ENCODE measurements around the gene SUGP1.

The SUGP1 gene

GRCh38 chr19:19238126-19238894 lies 82.0 kb downstream of the SUGP1 start:
- FAIRE-seq (no peak), DNase-seq (ENCODE audit: insufficient read length, low spot score) (no peak)
- no peak for TF ChIP-seq CTCF (IDR thresholded peaks at IDR 0.05; ENCODE audit: insufficient read depth, missing control alignments)

- TF ChIP-seq CTCF (IDR thresholded peaks at IDR 0.05; ENCODE audit: insufficient read depth, missing control alignments) = no peak
- FAIRE-seq = no peak
- no peak for DNase-seq (ENCODE audit: insufficient read length, low spot score)
Observed at GRCh38 chr19:19236173-19236572, 84.1 kb downstream of the SUGP1 start.

GRCh38 chr19:19234220-19234816 lies 86.0 kb downstream of the SUGP1 start:
- DNase-seq (ENCODE audit: insufficient read length, low spot score) (no peak), FAIRE-seq (no peak)
- no peak for TF ChIP-seq CTCF (IDR thresholded peaks at IDR 0.05; ENCODE audit: insufficient read depth, missing control alignments)

GRCh38 chr19:19232261-19232721 lies 88.0 kb downstream of the SUGP1 start:
- no peak for FAIRE-seq
- no peak for DNase-seq (ENCODE audit: insufficient read length, low spot score)
- no peak for TF ChIP-seq CTCF (IDR thresholded peaks at IDR 0.05; ENCODE audit: insufficient read depth, missing control alignments)

GRCh38 chr19:19230999-19231398 lies 89.3 kb downstream of the SUGP1 start:
- FAIRE-seq (peak; percentile 86), DNase-seq (ENCODE audit: insufficient read length, low spot score) (peak; percentile 74)
- no peak for TF ChIP-seq CTCF (IDR thresholded peaks at IDR 0.05; ENCODE audit: insufficient read depth, missing control alignments)

GRCh38 chr19:19229701-19230100 lies 90.6 kb downstream of the SUGP1 start:
- DNase-seq (ENCODE audit: insufficient read length, low spot score) (no peak), FAIRE-seq (no peak)
- TF ChIP-seq CTCF (IDR thresholded peaks at IDR 0.05; ENCODE audit: insufficient read depth, missing control alignments) = no peak

- DNase-seq (ENCODE audit: insufficient read length, low spot score) (no peak), FAIRE-seq (no peak)
- TF ChIP-seq CTCF (IDR thresholded peaks at IDR 0.05; ENCODE audit: insufficient read depth, missing control alignments) = no peak
Observed at GRCh38 chr19:19227217-19227616, 93.1 kb downstream of the SUGP1 start.

Measured in D721Med (cell line).